ENCODE results near the gene PDE4D.
"Not testable (repeated sequence)": the region's sequence is repeated elsewhere in the genome, so short reads cannot be mapped to it uniquely, and the experiment has no call there.

The PDE4D gene

GRCh38 chr5:59583151-59583809 lies 310.2 kb downstream of the PDE4D start:
- DNase-seq (ENCODE audit: low read depth) = no peak

DNA sequence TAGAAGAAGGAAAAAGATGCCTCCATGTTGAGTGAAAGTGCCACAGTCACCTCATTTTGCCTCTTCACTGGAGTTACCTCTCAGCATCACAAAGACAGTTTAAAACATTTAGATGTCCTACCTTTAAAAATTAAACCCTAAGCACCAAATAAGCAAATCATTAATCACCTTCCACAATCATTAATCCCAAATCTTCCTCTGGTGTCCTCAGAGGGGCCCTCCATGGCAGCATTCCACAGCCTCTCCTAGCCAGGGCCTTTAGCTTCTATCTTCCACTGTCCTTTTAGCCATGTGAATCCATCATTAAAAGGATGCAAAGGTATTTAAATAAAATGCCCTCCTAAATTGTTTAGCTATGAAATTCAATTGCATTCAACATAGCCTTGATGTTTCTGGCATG lies 310.8 kb downstream of the PDE4D start:
- no peak for DNase-seq (ENCODE audit: low read depth)

- DNase-seq (ENCODE audit: low read depth) = no peak
Observed at GRCh38 chr5:59579824-59580167, 313.7 kb downstream of the PDE4D start.

DNA sequence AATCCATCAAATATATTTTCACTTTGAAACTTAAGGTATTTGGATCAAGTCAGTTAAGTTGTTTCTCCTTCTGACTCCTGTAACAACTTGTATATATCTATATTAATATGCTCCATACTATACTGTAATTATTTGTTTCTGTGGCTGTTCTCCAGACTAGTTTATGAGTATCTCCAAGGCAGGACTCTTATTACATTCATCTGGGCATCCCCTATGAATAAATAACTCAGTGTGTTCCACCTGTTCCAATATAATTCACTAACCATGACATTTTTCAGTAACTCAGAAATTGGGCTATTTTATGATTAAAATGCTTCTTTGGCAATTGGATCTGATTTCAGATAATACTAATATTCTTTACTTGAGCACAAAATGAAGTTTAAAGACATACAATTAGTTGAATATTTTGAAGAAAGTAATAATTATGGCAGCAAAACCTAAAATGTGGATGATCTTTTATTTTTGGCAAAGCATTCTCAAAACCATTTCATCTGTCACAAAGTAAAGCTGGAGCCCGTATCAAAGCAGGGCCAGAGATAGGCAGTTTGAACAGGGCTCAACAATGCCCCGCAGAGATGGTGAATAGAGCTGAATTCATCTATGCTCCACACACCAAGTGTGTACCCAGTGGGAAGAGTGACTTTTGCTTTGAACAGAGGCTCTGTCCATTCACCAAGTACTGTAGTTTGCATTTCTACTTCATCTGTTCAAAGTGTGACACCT lies 314.3 kb downstream of the PDE4D start:
- no peak for DNase-seq (ENCODE audit: low read depth)

DNA sequence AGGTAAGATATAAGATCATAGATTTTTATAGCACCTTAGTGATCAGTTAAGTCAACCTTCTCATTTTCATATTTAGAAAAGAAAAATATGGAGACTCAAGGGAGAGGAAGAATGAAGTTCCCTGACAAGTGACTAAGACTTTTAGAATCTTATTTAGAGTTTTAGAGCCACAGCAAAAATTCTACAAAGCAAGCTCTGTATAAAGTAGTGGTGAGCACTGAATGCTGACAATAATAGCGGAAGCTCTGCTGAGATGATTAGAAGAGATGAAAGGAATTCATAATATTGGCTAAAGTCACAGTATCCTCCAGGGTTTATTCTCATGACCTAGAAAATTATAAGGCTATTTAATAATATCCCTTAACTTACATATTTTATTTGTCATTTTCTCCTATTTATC lies 316.0 kb downstream of the PDE4D start:
- no peak for DNase-seq (ENCODE audit: low read depth)

DNA sequence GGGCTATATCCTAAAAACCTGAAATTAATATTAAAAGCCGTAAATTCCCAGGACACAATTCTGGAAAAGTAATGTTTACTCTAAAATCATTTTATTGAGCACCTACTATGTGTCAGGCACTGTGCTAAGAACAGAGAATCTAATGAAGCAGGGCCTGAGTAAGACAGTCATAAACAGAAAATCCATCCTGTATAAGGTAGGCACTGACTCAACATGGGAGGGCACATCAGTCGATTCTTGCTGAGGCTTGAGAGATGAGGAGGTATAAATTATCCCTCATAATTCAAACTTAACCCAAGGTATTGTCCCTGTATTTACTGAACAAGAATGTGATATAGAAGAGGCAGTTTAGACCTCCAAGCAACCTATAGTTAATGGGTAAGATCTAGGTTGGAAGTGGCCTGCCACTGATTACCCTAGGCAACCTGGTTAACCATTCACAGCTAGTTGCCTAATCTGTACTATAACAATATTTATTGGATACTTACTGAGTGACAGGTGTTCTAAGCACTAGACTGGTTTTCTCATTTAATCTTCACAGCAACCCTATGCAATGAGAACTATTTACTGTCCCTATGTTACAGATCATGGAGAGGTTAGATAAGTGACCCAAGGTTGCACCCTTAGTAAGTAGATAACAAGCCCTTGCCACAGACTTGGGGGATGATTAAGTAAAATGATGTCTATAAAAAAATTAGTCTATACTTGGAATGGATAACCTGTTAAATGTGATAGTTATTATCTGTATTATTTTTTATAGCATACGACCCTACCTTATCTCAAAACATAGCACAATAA lies 317.7 kb downstream of the PDE4D start:
- no peak for DNase-seq (ENCODE audit: low read depth)

DNA sequence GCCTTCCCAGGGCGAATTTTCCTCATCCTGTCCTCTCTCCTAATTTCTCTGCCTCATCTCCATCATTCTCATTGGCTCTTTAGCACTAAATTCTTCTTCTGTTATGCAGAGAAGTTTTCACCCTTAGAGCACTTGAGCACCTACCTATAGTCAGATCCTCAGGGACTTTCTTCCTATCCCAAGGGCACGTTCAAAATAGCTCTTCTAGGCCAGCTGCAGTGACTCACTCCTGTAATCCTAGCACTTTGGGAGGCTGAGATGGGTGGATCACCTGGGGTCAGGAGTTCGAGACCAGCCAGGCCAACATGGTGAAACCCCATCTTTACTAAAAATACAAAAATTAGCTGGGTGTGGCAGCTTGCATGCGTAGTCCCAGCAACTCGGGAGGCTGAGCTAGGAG lies 320.0 kb downstream of the PDE4D start:
- not testable (repeated sequence) for DNase-seq (ENCODE audit: low read depth)

DNA sequence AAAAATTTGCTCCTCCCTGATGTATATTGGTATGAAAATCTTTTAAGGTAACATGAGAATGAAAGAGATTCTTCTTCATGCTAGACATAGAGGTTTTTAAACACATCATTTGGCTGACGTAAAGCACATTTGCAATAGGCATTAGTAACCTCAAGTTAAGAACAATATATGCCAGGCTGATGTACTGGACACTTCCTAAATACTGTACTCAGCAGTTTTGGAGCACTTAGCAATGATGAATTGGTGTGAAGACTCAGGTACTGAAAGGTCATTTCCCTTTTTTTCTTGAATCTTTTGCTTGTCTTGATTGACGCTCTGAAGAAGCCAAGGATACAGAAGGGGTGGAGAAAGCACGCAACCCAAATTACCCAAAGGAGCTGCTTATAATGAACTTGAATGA lies 322.5 kb downstream of the PDE4D start:
- DNase-seq (ENCODE audit: low read depth) = no peak

- DNase-seq (ENCODE audit: low read depth) = no peak
Observed at GRCh38 chr5:59569608-59570334, 323.8 kb downstream of the PDE4D start.

- no peak for DNase-seq (ENCODE audit: low read depth)
Observed at GRCh38 chr5:59569158-59569557, 324.4 kb downstream of the PDE4D start.

- no peak for DNase-seq (ENCODE audit: low read depth)
Observed at GRCh38 chr5:59568161-59568560, 325.4 kb downstream of the PDE4D start.

DNA sequence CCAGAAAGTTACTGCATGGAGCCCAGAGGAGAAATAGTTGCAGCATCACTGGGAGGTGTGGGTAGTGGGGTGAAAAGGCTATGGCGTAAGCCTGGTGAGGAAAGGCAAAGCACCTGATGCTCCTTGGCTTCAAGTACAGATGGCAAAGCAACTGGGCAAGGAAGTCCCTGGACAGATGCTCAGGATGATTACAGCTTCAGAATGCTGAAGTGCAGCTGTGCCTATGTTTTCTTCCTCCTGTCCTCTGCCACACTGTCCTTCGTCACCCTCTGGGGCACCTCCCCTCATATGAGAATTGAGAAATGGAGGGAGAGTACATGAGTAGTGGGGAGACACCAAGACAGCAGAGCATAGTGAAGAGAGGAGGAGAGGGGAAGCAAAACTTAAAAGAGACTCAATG lies 328.0 kb downstream of the PDE4D start:
- no peak for DNase-seq (ENCODE audit: low read depth)

- no peak for DNase-seq (ENCODE audit: low read depth)
Observed at GRCh38 chr5:59564895-59565294, 328.6 kb downstream of the PDE4D start.

GRCh38 chr5:59562756-59563389 lies 330.7 kb downstream of the PDE4D start:
- no peak for DNase-seq (ENCODE audit: low read depth)

DNA sequence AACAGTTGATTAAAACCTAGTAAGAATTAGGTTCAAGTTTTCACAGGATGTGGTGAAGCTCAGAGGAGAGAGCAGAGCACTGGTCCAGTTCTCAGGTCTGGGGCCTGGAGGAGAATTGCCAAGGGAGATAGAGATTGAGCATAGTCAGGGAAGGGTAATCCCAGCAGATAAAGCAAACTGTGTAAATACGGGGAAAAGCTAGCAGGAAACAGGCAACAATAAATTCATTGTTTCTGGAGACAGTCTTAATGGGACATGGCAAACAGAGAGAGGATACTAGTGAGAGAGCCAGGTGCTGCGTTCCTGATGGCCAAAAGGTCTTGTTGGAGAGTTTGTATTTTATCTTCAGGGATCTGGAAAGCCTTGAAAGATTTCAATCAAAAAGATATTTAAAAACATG lies 333.0 kb downstream of the PDE4D start:
- DNase-seq (ENCODE audit: low read depth) = no peak

GRCh38 chr5:59559847-59560246 lies 333.7 kb downstream of the PDE4D start:
- DNase-seq (ENCODE audit: low read depth) = no peak

GRCh38 chr5:59559323-59559722 lies 334.2 kb downstream of the PDE4D start:
- DNase-seq (ENCODE audit: low read depth) = no peak

DNA sequence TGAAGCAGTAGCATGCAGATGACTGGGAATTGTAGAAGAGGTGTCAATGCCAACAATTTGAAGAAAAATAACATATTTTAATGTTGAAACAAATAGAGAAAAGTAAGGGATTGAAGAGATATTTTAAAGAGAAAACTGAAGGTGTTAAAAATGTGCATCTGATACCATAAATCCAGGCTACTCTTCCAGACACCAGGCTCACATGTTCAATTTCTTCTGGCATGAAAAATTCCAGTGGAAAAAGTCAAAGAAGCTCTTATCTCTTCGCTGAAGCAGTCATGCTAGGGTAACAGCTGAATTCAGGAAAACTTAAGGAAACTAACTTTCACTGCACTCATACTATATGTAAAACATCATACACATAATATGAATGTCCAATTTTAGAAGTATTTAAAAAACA lies 335.0 kb downstream of the PDE4D start:
- no peak for DNase-seq (ENCODE audit: low read depth)

DNA sequence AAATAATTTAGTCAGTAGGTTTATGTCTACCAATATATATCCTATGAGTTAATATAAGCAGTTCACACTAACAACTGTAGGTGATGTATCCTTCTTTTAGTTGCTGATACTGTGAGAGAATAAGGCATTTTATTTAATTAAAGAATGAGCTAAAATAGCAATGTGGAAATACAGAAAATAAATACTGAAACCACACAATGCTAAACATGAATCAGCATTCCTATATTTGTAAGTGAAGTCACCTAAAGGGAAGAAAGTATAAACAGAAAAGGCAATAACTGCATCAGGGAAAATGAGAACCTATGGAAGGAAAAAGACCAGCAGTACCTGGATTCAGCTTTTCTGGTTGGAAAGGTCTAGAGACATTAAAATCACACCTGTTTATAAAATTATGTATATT lies 336.0 kb downstream of the PDE4D start:
- no peak for DNase-seq (ENCODE audit: low read depth)

GRCh38 chr5:59555596-59555995 lies 337.9 kb downstream of the PDE4D start:
- no peak for DNase-seq (ENCODE audit: low read depth)

DNA sequence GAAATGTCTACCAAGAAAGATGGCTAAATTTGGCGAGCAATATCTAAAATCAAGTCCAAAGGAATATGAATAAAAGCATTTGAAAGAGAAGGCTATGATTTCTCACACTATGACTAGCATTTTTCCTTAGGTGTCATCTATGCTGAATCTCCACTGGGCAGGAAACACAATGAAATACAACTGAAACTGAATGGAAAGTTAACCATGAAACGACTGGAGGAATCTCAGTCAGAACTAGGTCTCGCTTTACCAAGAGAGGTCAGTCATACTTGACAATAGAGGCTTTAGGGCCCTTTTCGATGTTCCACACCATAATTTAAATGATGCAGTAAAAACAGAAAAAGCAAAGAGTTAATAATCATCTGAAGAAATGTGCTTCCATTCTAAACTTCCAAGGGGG lies 339.0 kb downstream of the PDE4D start:
- no peak for DNase-seq (ENCODE audit: low read depth)

DNA sequence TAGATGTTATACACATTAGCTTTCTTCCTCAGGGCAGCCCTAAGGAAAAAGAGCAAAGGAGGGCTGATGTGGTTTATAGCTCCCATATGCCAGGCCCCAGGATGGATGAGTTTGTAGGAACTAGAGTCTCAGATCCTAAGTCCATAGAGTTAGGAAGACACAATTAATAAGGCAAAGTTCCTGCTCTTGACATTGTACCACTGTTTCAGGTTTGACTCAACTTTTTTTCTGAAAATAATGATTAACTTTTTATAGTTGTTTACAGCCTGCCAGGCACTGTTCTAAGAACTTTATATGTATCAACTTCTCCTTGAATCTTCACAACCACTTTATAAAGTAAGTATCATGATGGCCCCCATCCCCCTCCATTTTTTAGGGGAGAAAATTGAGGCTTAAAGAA lies 339.5 kb downstream of the PDE4D start:
- DNase-seq (ENCODE audit: low read depth) = no peak

All from stimulated activated CD8-positive, alpha-beta memory T cell treated with anti-CD3 and anti-CD28 coated beads, Interleukin-12 subunit alpha, Interleukin-12 subunit beta, amount 100 ng/mL, for 4 hours (primary cell).